GM12875 (cell line): ENCODE results near the gene PI16.
"Not testable (repeated sequence)": the region's sequence is repeated elsewhere in the genome, so short reads cannot be mapped to it uniquely, and the experiment has no call there.

Experiments used
- H3K4me3 ChIP-seq: one replicate; pipeline ENCODE4 v1.5.1; 2011; ENCODE audit warnings: low read depth, low read length, control low read depth
- CTCF ChIP-seq: IDR thresholded peaks from 2 replicates; pipeline ENCODE4 v1.5.1; 2011; ENCODE audit warnings: low read depth, mild to moderate bottlenecking, control low read depth, inconsistent platforms, low read length, moderate library complexity, borderline replicate concordance; ENCODE audit not compliant: insufficient read depth

The PI16 gene

GRCh38 chr6:36989264-36989663 lies 34.7 kb downstream of the PI16 start:
- no peak for TF ChIP-seq CTCF
- no peak overlapping the region for H3K4me3 ChIP-seq

GRCh38 chr6:36990401-36990800 lies 35.9 kb downstream of the PI16 start:
- not testable (repeated sequence) for H3K4me3 ChIP-seq

- H3K4me3 ChIP-seq = no peak overlapping the region
- no peak for TF ChIP-seq CTCF
These were observed 43.5 kb downstream of the PI16 start for GRCh38 chr6:36997811-36998722.

GRCh38 chr6:36998723-36999038 lies 44.1 kb downstream of the PI16 start:
- no peak overlapping the region for H3K4me3 ChIP-seq
- TF ChIP-seq CTCF = no peak

GRCh38 chr6:36999061-36999750 lies 44.7 kb downstream of the PI16 start:
- TF ChIP-seq CTCF = no peak
- no peak overlapping the region for H3K4me3 ChIP-seq

- TF ChIP-seq CTCF = no peak
- H3K4me3 ChIP-seq = no peak overlapping the region
These were observed 45.2 kb downstream of the PI16 start for GRCh38 chr6:36999751-37000125.

- no peak overlapping the region for H3K4me3 ChIP-seq
These were observed 49.8 kb downstream of the PI16 start for GRCh38 chr6:37004044-37004980.

More at GRCh38 chr6:37004044-37004980, 49.8 kb downstream of the PI16 start:
- no peak for TF ChIP-seq CTCF
